Measurements from ENCODE around the gene KCNQ1.
"Not testable (repeated sequence)": the region's sequence is repeated elsewhere in the genome, so short reads cannot be mapped to it uniquely, and the experiment has no call there.

KCNQ1 gene

GRCh38 chr11:2609345-2609744 lies 164.5 kb downstream of the KCNQ1 start:
- no peak for DNase-seq

- no peak for DNase-seq
Measured at GRCh38 chr11:2612884-2613571, 168.2 kb downstream of the KCNQ1 start.

- DNase-seq: no peak
Measured at GRCh38 chr11:2621894-2622293, 177.1 kb downstream of the KCNQ1 start.

- DNase-seq: no peak
Measured at GRCh38 chr11:2625183-2625582, 180.4 kb downstream of the KCNQ1 start.

- no peak for DNase-seq
Measured at GRCh38 chr11:2630679-2631078, 185.9 kb downstream of the KCNQ1 start.

GRCh38 chr11:2631161-2631560 lies 186.4 kb downstream of the KCNQ1 start:
- no peak for DNase-seq

GRCh38 chr11:2639763-2640162 lies 195.0 kb downstream of the KCNQ1 start:
- DNase-seq: not testable (repeated sequence)

GRCh38 chr11:2641623-2642022 lies 196.8 kb downstream of the KCNQ1 start:
- DNase-seq: no peak

- no peak for DNase-seq
Measured at GRCh38 chr11:2643746-2644145, 198.9 kb downstream of the KCNQ1 start.

GRCh38 chr11:2644844-2645778 lies 200.3 kb downstream of the KCNQ1 start:
- no peak for DNase-seq

GRCh38 chr11:2645779-2646118 lies 200.9 kb downstream of the KCNQ1 start:
- DNase-seq: no peak

- no peak for DNase-seq
Measured at GRCh38 chr11:2647167-2647566, 202.4 kb downstream of the KCNQ1 start.

GRCh38 chr11:2647953-2648352 lies 203.1 kb downstream of the KCNQ1 start:
- DNase-seq: no peak

GRCh38 chr11:2649400-2649799 lies 204.6 kb downstream of the KCNQ1 start:
- DNase-seq: no peak

GRCh38 chr11:2649848-2650247 lies 205.0 kb downstream of the KCNQ1 start:
- DNase-seq: no peak

GRCh38 chr11:2650343-2650867 lies 205.6 kb downstream of the KCNQ1 start:
- no peak for DNase-seq

GRCh38 chr11:2651054-2651617 lies 206.3 kb downstream of the KCNQ1 start:
- DNase-seq: no peak

GRCh38 chr11:2651826-2652271 lies 207.0 kb downstream of the KCNQ1 start:
- no peak for DNase-seq

GRCh38 chr11:2652333-2653197 lies 207.8 kb downstream of the KCNQ1 start:
- no peak for DNase-seq

- DNase-seq: no peak
Measured at GRCh38 chr11:2653198-2653551, 208.4 kb downstream of the KCNQ1 start.

- no peak for DNase-seq
Measured at GRCh38 chr11:2653930-2654739, 209.3 kb downstream of the KCNQ1 start.

Measured in T-helper 1 cell (primary cell).